SKM-1 treated with dmso at 0.1 percent for 144 hours (cell line): Measurements from ENCODE around the gene PRPF18.

Experiments
- DNase-seq: peaks from one replicate; lab custom pipeline; 2025; ENCODE audit not compliant: unreplicated experiment; lab: John Stamatoyannopoulos, UW

Gene PRPF18

GRCh38 chr10:13668126-13668525 is 81.4 kb downstream of the PRPF18 start:
- no peak for DNase-seq

GRCh38 chr10:13669182-13669855 is 82.6 kb downstream of the PRPF18 start:
- no peak for DNase-seq

- DNase-seq, result no peak
These were observed 83.1 kb downstream of the PRPF18 start for GRCh38 chr10:13669901-13670300.

DNA sequence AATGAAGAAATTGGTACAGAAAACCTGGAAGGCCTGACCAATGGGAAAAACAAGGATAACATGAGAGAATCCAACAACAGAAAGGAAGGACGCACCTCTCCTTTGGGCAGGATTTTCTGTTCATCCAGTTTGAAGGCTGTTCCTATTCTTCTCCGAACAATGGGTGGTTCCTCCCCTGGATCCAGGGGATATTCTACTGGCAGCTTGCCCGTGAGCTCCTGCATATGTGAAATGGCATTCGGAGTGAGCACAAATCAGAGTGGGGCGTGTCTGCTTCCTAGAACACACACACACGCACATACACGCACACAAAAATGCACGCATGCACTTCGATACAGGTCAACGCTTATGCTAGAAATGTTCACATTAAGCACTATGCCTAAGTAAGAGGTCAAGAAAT is 83.5 kb downstream of the PRPF18 start:
- no peak for DNase-seq

DNA sequence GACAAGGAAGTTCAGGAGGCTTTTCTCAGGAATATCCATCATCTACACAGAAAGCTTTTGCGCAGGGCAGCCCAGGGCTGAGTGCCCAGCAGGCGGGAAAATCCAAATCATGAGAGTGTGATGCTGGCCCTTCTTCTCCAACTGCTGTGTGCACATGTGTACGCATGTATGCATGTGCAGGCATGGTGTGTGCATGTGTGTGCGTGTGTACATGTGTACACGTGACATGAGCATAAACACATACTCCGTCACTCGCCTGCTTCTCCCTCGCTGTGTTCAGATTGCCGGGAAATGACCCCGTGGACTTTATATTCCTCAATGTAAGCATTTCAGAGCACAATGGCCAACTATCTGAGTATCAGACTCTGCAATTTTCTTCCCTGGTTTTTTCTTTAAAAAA is 85.1 kb downstream of the PRPF18 start:
- DNase-seq, result no peak

DNA sequence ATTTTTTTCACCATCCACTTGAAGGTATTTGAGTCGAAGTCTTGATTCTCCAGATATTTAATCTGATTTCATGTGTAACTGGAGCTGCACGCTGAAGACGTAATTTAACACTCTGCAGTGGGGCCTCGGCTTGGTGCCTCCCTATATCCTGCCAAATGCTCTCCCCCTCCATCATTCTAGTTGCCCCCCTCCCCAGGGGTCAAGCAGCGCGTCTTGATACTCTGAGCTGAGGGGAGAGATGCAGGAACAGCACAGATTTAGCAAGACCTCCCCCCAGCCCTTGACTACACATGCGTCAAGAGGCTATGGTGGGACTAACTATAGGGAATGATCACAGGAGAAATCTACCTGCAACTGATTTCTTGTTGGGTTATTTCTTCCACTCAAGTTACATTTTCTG is 85.8 kb downstream of the PRPF18 start:
- DNase-seq, result no peak

DNA sequence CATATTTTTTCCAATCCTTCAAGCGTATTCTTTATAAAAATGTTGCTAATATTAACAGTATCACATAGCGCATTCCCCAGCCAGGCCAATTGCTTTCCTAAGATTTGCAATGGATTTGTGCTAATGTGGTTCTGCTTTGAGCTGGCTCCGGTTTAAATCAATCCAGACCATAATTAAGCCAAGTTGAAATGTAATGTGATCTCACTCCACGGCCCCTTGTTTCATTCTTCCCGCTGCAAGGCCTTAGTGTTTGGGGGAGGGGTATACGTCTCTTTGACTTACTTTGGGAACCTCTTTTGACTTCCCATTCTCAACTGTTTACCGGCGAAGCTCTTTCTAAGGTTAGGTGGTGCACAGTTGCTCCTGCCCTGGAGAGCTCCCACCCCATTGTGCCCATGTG is 86.4 kb downstream of the PRPF18 start:
- no peak for DNase-seq

- DNase-seq, result no peak
These were observed 88.2 kb downstream of the PRPF18 start for GRCh38 chr10:13674645-13675588.

DNA sequence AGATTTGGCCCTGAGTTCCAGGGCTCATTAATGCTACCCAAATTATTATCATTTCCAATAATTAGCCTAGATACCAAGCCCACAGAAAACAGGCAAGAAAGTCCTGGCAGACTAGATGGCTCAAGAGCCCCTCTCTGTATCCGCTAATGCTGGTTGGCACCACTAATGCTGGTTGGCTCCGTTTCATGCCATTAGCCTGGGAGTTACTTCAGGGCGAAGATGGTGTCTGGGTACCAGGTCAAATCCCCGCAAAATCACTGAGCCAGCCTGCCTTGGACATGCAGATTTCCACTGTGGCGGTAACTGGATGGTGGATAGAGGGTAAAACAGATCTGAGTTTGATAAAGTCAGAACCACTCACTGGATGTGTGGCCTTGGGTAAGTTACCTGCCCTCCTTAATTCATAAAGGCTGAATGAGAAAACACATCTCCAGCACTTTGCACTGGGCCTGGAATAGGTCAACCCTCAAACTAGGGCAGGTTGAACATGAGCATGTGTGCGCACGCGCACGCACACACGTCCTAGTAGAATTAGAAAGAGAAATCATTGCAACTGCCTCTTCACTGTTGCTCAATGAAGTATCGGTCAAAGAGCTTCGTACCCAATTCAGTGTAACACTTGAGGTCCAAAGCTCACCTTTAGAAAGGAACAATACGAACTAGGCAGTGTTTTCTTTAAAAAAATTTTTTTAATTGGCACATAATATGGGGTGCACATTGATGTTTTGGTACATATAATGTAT is 91.5 kb downstream of the PRPF18 start:
- DNase-seq, result no peak
